Neural cell (in vitro differentiated cells): ENCODE measurements around the gene NOC4L. TPM values are rescaled to one million over a fixed set of nuclear protein-coding genes. Genes with fewer than 3 reads are reported as not detected.

Source experiments
- H2AFZ ChIP-seq: fragments of 200-600, 300-800 bp; sonication (generic), shearing (Covaris generic); 2 replicates; pipeline ENCODE4 v1.6.0; 2014; ENCODE audit warnings: low read depth, mild to moderate bottlenecking, antibody characterized with exemption, low read length, moderate library complexity
- H3F3A ChIP-seq: fragments of 200-600 bp; shearing (Covaris generic); 2 replicates; pipeline ENCODE4 v1.6.1; 2016; ENCODE audit warnings: mild to moderate bottlenecking, moderate library complexity, mixed read lengths, antibody characterized with exemption, low read length; ENCODE audit not compliant: insufficient read depth, poor library complexity, severe bottlenecking
- H3K27ac ChIP-seq: fragments of 200-600, 300-800 bp; sonication (generic), shearing (Covaris generic); 2 replicates; pipeline ENCODE4 v1.5.1; 2014; ENCODE audit warnings: mild to moderate bottlenecking, low read length, moderate library complexity
- H3K27me3 ChIP-seq: fragments of 300-800, 200-600 bp; sonication (generic), shearing (Covaris generic); 2 replicates; pipeline ENCODE4 v1.6.0; 2014; ENCODE audit warnings: mild to moderate bottlenecking, low read depth, low read length, moderate library complexity; ENCODE audit not compliant: insufficient read depth
- H3K36me3 ChIP-seq: fragments of 300-800, 200-600 bp; sonication (generic), shearing (Covaris generic); 2 replicates; pipeline ENCODE4 v1.5.1; 2014; ENCODE audit warnings: mild to moderate bottlenecking, antibody characterized with exemption, low read length, moderate library complexity; ENCODE audit not compliant: insufficient read depth
- H3K4me2 ChIP-seq: fragments of 300-800, 200-600 bp; sonication (generic), shearing (Covaris generic); 2 replicates; pipeline ENCODE4 v1.6.0; 2014; ENCODE audit warnings: mild to moderate bottlenecking, low read length
- H3K4me3 ChIP-seq: fragments of 300-800, 200-600 bp; sonication (generic), shearing (Covaris generic); 2 replicates; pipeline ENCODE4 v1.5.1; 2014; ENCODE audit warnings: mild to moderate bottlenecking, low read length, moderate library complexity
- H3K79me2 ChIP-seq: fragments of 200-600 bp; shearing (Covaris generic); replicated peaks from 2 replicates; pipeline ENCODE4 v1.6.0; 2014; ENCODE audit warnings: mild to moderate bottlenecking, low read length, moderate library complexity; ENCODE audit not compliant: insufficient read depth
- H3K9ac ChIP-seq: fragments of 300-800, 200-600 bp; sonication (generic), shearing (Covaris generic); 2 replicates; pipeline ENCODE4 v1.6.1; 2016; ENCODE audit warnings: mild to moderate bottlenecking, low read length, mixed read lengths
- H3K9me2 ChIP-seq: fragments of 200-600 bp; shearing (Covaris generic); 2 replicates; pipeline ENCODE4 v1.6.1; 2016; ENCODE audit warnings: mild to moderate bottlenecking, low read length, mixed read lengths; ENCODE audit not compliant: insufficient read depth
- H3K9me3 ChIP-seq: fragments of 200-600, 300-800 bp; sonication (generic), shearing (Covaris generic); 2 replicates; pipeline ENCODE4 v1.6.1; 2016; ENCODE audit warnings: mild to moderate bottlenecking, mixed run types, low read length, moderate library complexity, mixed read lengths
- H4K20me1 ChIP-seq: fragments of 200-600 bp; shearing (Covaris generic); 2 replicates; pipeline ENCODE4 v1.6.1; 2016; ENCODE audit warnings: mild to moderate bottlenecking, mixed run types; ENCODE audit not compliant: insufficient read depth
- CTCF ChIP-seq: fragments of 450-650 bp; IDR thresholded peaks from 2 replicates; pipeline ENCODE4 v1.5.1; 2014; ENCODE audit warnings: antibody characterized with exemption, mild to moderate bottlenecking, moderate library complexity; ENCODE audit not compliant: poor library complexity, severe bottlenecking
- EP300 ChIP-seq: fragments of 450-650 bp; conservative IDR thresholded peaks from 2 replicates; pipeline ENCODE4 v1.6.1; 2014; ENCODE audit warnings: antibody characterized with exemption, mild to moderate bottlenecking, moderate library complexity; ENCODE audit not compliant: poor library complexity, severe bottlenecking
- EZH2 ChIP-seq: fragments of 200-600, 300-800 bp; shearing (Covaris generic), sonication (generic); IDR thresholded peaks from 2 replicates; pipeline ENCODE4 v1.6.1; 2014; ENCODE audit warnings: antibody characterized with exemption, low read length, borderline replicate concordance, mild to moderate bottlenecking; ENCODE audit not compliant: insufficient read depth, poor library complexity, severe bottlenecking
- MXI1 ChIP-seq: fragments of 450-650 bp; conservative IDR thresholded peaks from 2 replicates; pipeline ENCODE4 v1.6.1; 2014; ENCODE audit warnings: antibody characterized with exemption, mild to moderate bottlenecking; ENCODE audit not compliant: poor library complexity, severe bottlenecking
- POLR2AphosphoS5 ChIP-seq: IDR thresholded peaks from 2 replicates; pipeline ENCODE4 v1.6.1; 2012
- RAD21 ChIP-seq: fragments of 450-650 bp; conservative IDR thresholded peaks from 2 replicates; pipeline ENCODE4 v1.6.1; 2014; ENCODE audit warnings: antibody characterized with exemption, mild to moderate bottlenecking, moderate library complexity
- SMC3 ChIP-seq: fragments of 450-650 bp; conservative IDR thresholded peaks from 2 replicates; pipeline ENCODE4 v1.6.1; 2014; ENCODE audit warnings: antibody characterized with exemption, mild to moderate bottlenecking, moderate library complexity; ENCODE audit not compliant: poor library complexity
- TAF1 ChIP-seq: IDR thresholded peaks from 2 replicates; pipeline ENCODE4 v1.6.1; 2012; ENCODE audit warnings: low read depth
- polyA plus RNA-seq: library from polyadenylated mRNA; depleted of rRNA; stranded (reverse); fragments of >200 nt; gene quantifications from 2 replicates; pipeline ENCODE4 v1.2.3, GENCODE V29; 2014
- TF ChIP-seq, protein P1 (sequence below): IDR thresholded peaks from 2 replicates; pipeline ENCODE4 v1.6.1; 2012; ENCODE audit warnings: borderline replicate concordance

The NOC4L gene
- polyA plus RNA-seq, 1 donor from 2014 or later, result 26.9 TPM

- Histone ChIP-seq H3K9me2 (no peaks in the 10 kb centered on the region), H3K36me3 (no peaks in the 10 kb centered on the region), H3K27ac (no peak overlapping the region), H3K4me2 (no peak overlapping the region), H3K4me3 (no peak overlapping the region), H3K27me3 (no peaks in the 10 kb centered on the region), H2AFZ (no peak overlapping the region), H3K79me2 (no peaks in the 10 kb centered on the region), H3K9me3 (no peaks in the 10 kb centered on the region), H3K9ac (no peak overlapping the region), H3F3A (no peaks in the 10 kb centered on the region), H4K20me1 (no peaks in the 10 kb centered on the region)
- no peak for TF ChIP-seq EP300
- TF ChIP-seq RAD21, result no peak
- TF ChIP-seq EZH2, result no peak
- TF ChIP-seq TAF1, result no peak
- TF ChIP-seq, protein P1, sequence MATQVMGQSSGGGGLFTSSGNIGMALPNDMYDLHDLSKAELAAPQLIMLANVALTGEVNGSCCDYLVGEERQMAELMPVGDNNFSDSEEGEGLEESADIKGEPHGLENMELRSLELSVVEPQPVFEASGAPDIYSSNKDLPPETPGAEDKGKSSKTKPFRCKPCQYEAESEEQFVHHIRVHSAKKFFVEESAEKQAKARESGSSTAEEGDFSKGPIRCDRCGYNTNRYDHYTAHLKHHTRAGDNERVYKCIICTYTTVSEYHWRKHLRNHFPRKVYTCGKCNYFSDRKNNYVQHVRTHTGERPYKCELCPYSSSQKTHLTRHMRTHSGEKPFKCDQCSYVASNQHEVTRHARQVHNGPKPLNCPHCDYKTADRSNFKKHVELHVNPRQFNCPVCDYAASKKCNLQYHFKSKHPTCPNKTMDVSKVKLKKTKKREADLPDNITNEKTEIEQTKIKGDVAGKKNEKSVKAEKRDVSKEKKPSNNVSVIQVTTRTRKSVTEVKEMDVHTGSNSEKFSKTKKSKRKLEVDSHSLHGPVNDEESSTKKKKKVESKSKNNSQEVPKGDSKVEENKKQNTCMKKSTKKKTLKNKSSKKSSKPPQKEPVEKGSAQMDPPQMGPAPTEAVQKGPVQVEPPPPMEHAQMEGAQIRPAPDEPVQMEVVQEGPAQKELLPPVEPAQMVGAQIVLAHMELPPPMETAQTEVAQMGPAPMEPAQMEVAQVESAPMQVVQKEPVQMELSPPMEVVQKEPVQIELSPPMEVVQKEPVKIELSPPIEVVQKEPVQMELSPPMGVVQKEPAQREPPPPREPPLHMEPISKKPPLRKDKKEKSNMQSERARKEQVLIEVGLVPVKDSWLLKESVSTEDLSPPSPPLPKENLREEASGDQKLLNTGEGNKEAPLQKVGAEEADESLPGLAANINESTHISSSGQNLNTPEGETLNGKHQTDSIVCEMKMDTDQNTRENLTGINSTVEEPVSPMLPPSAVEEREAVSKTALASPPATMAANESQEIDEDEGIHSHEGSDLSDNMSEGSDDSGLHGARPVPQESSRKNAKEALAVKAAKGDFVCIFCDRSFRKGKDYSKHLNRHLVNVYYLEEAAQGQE, result no peak
- TF ChIP-seq MXI1, result no peak
- TF ChIP-seq CTCF, result no peak
- no peak for TF ChIP-seq POLR2AphosphoS5
- TF ChIP-seq SMC3, result no peak
These were observed 36.6 kb downstream of the NOC4L start for GRCh38 chr12:132180648-132181546.

- Histone ChIP-seq H3K4me3 (no peak overlapping the region), H3F3A (no peaks in the 10 kb centered on the region), H3K36me3 (no peaks in the 10 kb centered on the region), H3K27me3 (no peaks in the 10 kb centered on the region), H3K9me2 (no peaks in the 10 kb centered on the region), H3K79me2 (no peaks in the 10 kb centered on the region), H3K27ac (no peak overlapping the region), H3K4me2 (no peak overlapping the region), H4K20me1 (no peaks in the 10 kb centered on the region), H2AFZ (no peak overlapping the region), H3K9me3 (no peaks in the 10 kb centered on the region), H3K9ac (no peak overlapping the region)
- TF ChIP-seq EZH2 (no peak), SMC3 (no peak), CTCF (no peak), MXI1 (no peak), EP300 (no peak), POLR2AphosphoS5 (no peak), RAD21 (no peak), TAF1 (no peak)
- TF ChIP-seq, protein P1, result no peak
These were observed 37.4 kb downstream of the NOC4L start for GRCh38 chr12:132181570-132182200.
